GM12892 (cell line): ENCODE data around the gene SNCA.

ENCODE experiments used
- POLR2A ChIP-seq: IDR thresholded peaks from 2 replicates; pipeline ENCODE4 v1.6.1; 2011; ENCODE audit warnings: low read depth, low read length, control low read depth
- POLR2AphosphoS5 ChIP-seq: IDR thresholded peaks from 2 replicates; pipeline ENCODE4 v1.6.1; 2011; ENCODE audit warnings: low read depth, low read length, control low read depth
- TAF1 ChIP-seq: IDR thresholded peaks from 2 replicates; pipeline ENCODE4 v1.6.1; 2011; ENCODE audit warnings: low read depth, mild to moderate bottlenecking, control low read depth, low read length, borderline replicate concordance

GRCh38 chr4:89704651-89705395 lies 132.1 kb downstream of the SNCA start:
- TF ChIP-seq POLR2A (no peak), POLR2AphosphoS5 (no peak), TAF1 (no peak)
